ENCODE data around the gene SEL1L3. TPM values are rescaled to one million over a fixed set of nuclear protein-coding genes. Genes with fewer than 3 reads are reported as not detected.

Gene SEL1L3
- polyA plus RNA-seq, 1 of the 3 experiments (the other 2 are of a cell fraction) = 2.2 TPM

DNA sequence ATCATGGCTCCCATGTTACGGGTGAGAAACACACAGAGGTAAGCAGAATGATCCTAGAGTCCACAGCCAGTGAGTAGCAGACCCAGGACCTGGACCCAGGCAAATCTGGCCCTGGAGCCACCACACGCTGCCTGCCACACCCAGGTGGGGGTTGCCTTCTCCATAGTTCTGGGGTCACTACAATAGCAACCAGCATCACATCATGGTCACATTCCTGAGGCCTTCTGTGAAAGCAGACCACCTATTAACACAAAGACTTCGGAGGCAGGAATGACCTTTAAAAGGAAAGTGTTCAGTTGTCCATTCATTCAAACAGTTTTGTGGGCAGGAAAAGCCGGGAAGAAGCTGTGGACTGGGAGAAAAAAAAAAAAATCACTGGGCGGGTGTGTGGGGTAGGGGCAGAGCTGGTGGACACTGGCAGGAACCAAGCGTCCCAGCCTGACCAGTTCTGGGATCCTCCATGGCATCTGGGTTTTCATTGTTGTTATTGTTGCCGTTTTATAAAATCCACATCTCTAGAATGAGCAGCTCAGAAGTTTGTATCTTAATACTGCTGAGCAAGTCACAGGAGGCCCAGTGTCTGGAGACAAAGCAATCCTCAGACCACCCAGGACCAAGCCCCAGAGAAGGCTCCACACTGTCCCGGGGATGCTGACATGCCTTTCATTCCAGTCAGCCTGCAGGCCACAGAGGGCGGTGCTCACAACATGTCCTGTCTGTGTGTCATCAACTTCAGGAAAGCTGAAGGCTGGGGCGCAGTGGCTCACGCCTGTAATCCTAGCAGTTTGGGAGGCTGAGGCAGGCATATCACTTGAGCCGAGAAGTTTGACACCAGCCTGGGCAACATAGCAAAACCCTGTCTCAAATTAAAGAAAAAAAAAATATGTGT lies 67.0 kb downstream of the SEL1L3 start:
- peak overlapping the region; percentile 35; the same call in 1 of the 2 replicates for H3K4me2 ChIP-seq
- peak overlapping the region; percentile 52; the same call in 1 of the 2 replicates for H2AFZ ChIP-seq (ENCODE audit: low read depth)
- CTCF ChIA-PET = interaction anchor here (0.7 kb wide), 1 partner anchor 356 kb away, joined by 3 read pairs; no protein-coding TSS in a partner anchor
- no peak for DNase-seq
- no peaks in the 10 kb centered on the region for H3K27me3 ChIP-seq (ENCODE audit: insufficient read depth)
- H3K4me3 ChIP-seq (ENCODE audit: low read depth in 2 of 2, low read length in 1 of 2) = no peak overlapping the region
- H4K20me1 ChIP-seq (ENCODE audit: insufficient read depth) = no peaks in the 10 kb centered on the region
- H3K4me1 ChIP-seq (ENCODE audit: control insufficient read depth in 1 of 2, insufficient read depth in 2 of 2, low read depth in 1 of 2, low read length in 1 of 2) = peaks cover 0 to 16% of the 10 kb centered on the region in 2 experiments; a peak in 2 of 4 replicates
- no peaks in the 10 kb centered on the region for H3F3A ChIP-seq (replicated peaks; ENCODE audit: insufficient read depth)
- H3K9me2 ChIP-seq = no peaks in the 10 kb centered on the region
- POLR2A ChIA-PET = no interaction called here
- H3K9me3 ChIP-seq = no peaks in the 10 kb centered on the region
- H3K79me2 ChIP-seq (ENCODE audit: insufficient read depth) = no peaks in the 10 kb centered on the region
- WGBS (ENCODE audit: low lambda C conversion rate) = 58% methylated on average over 11 of the region's 12 CpGs
- H3K9ac ChIP-seq = peak overlapping the region; percentile 39
- H3K36me3 ChIP-seq (replicated peaks in 1 of 2; ENCODE audit: control insufficient read depth in 1 of 2, insufficient read depth in 2 of 2, low read length in 1 of 2) = no peaks in the 10 kb centered on the region
- peak; percentile 33; the same call in 1 of the 2 replicates for TF ChIP-seq TCF12 (IDR thresholded peaks at IDR 0.05)
- 0 out of 2 replicates have a peak, but pooled peaks have one; percentile 14 for TF ChIP-seq JUND (IDR thresholded peaks at IDR 0.05)
- TF ChIP-seq, protein P1, sequence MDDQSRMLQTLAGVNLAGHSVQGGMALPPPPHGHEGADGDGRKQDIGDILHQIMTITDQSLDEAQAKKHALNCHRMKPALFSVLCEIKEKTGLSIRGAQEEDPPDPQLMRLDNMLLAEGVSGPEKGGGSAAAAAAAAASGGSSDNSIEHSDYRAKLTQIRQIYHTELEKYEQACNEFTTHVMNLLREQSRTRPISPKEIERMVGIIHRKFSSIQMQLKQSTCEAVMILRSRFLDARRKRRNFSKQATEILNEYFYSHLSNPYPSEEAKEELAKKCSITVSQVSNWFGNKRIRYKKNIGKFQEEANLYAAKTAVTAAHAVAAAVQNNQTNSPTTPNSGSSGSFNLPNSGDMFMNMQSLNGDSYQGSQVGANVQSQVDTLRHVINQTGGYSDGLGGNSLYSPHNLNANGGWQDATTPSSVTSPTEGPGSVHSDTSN (IDR thresholded peaks at IDR 0.05) = peak; percentile 41; the same call in 1 of the 2 replicates
- TF ChIP-seq FOSL2 (IDR thresholded peaks at IDR 0.05; ENCODE audit: borderline replicate concordance, low read depth) = peak; percentile 38; the same call in 1 of the 2 replicates
- 0 out of 2 replicates have a peak, but pooled peaks have one; percentile 34 for TF ChIP-seq TEAD4 (IDR thresholded peaks at IDR 0.05; ENCODE audit: borderline replicate concordance, insufficient read depth)
- TF ChIP-seq SMC3 (IDR thresholded peaks at IDR 0.05; ENCODE audit: low read depth, low read length) = no peak
- TF ChIP-seq ELF1 (IDR thresholded peaks at IDR 0.05) = no peak
- peak overlapping the region in 1 of 2 experiments; percentile 67; a peak in 2 of 4 replicates for H3K27ac ChIP-seq (ENCODE audit: low read depth in 2 of 2, low read length in 1 of 2)

DNA sequence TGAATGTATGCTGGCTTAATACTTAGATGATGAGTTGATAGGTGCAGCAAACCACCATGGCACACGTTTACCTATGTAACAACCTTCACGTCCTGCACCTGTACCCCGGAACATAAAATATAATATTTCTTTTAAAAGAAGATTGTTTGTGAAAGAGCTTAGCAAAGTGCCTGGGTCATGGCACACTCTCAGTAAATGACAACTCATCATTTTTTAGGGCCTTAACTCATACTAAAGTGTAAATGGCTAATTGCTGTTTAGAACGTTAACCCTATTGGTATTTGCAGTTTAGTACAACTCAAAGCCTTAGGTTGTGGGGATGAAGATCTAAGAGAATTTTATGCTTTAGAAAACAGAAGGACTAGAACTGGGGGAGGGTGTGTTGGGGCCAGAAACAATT lies 67.7 kb downstream of the SEL1L3 start:
- CTCF ChIA-PET = interaction anchor here (0.7 kb wide), 1 partner anchor 355 kb away, joined by 3 read pairs; no protein-coding TSS in a partner anchor
- H2AFZ ChIP-seq (ENCODE audit: low read depth) = no peak overlapping the region

More for the DNA sequence above, 67.7 kb downstream of the SEL1L3 start:
- TF ChIP-seq TCF12 (IDR thresholded peaks at IDR 0.05) (no peak), EZH2phosphoT487 (IDR thresholded peaks at IDR 0.05; ENCODE audit: borderline replicate concordance, low read depth) (no peak), MXI1 (IDR thresholded peaks at IDR 0.05; ENCODE audit: low read depth, low read length) (no peak), ELF1 (IDR thresholded peaks at IDR 0.05) (no peak), GATA2 (CRISPR knock-in tag; IDR thresholded peaks at IDR 0.05) (no peak), EP300 (IDR thresholded peaks at IDR 0.05; ENCODE audit: borderline replicate concordance in 1 of 2, low read depth in 1 of 2, low read length in 1 of 2) (no peak)
- TF ChIP-seq, protein P2, sequence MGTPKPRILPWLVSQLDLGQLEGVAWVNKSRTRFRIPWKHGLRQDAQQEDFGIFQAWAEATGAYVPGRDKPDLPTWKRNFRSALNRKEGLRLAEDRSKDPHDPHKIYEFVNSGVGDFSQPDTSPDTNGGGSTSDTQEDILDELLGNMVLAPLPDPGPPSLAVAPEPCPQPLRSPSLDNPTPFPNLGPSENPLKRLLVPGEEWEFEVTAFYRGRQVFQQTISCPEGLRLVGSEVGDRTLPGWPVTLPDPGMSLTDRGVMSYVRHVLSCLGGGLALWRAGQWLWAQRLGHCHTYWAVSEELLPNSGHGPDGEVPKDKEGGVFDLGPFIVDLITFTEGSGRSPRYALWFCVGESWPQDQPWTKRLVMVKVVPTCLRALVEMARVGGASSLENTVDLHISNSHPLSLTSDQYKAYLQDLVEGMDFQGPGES (IDR thresholded peaks at IDR 0.05; ENCODE audit: low read depth, low read length) = no peak
- TF ChIP-seq, protein P3, sequence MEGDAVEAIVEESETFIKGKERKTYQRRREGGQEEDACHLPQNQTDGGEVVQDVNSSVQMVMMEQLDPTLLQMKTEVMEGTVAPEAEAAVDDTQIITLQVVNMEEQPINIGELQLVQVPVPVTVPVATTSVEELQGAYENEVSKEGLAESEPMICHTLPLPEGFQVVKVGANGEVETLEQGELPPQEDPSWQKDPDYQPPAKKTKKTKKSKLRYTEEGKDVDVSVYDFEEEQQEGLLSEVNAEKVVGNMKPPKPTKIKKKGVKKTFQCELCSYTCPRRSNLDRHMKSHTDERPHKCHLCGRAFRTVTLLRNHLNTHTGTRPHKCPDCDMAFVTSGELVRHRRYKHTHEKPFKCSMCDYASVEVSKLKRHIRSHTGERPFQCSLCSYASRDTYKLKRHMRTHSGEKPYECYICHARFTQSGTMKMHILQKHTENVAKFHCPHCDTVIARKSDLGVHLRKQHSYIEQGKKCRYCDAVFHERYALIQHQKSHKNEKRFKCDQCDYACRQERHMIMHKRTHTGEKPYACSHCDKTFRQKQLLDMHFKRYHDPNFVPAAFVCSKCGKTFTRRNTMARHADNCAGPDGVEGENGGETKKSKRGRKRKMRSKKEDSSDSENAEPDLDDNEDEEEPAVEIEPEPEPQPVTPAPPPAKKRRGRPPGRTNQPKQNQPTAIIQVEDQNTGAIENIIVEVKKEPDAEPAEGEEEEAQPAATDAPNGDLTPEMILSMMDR (IDR thresholded peaks at IDR 0.05) = no peak
- TF ChIP-seq, protein P1 (IDR thresholded peaks at IDR 0.05) = no peak
- H3K9ac ChIP-seq = no peak overlapping the region; the same call in 1 of the 2 replicates
- H3K4me2 ChIP-seq = peak overlapping the region; percentile 35; the same call in 1 of the 2 replicates
- H3K36me3 ChIP-seq (replicated peaks in 1 of 2; ENCODE audit: control insufficient read depth in 1 of 2, insufficient read depth in 2 of 2, low read length in 1 of 2) = no peaks in the 10 kb centered on the region
- H3K4me1 ChIP-seq (ENCODE audit: control insufficient read depth in 1 of 2, insufficient read depth in 2 of 2, low read depth in 1 of 2, low read length in 1 of 2) = peaks cover 0 to 16% of the 10 kb centered on the region in 2 experiments; a peak in 2 of 4 replicates
- WGBS (ENCODE audit: low lambda C conversion rate) = 93% methylated on average over 4 of the region's 4 CpGs
- no peaks in the 10 kb centered on the region for H3F3A ChIP-seq (replicated peaks; ENCODE audit: insufficient read depth)
- POLR2A ChIA-PET = no interaction called here
- H3K9me2 ChIP-seq = no peaks in the 10 kb centered on the region
- no peaks in the 10 kb centered on the region for H3K27me3 ChIP-seq (ENCODE audit: insufficient read depth)
- H3K79me2 ChIP-seq (ENCODE audit: insufficient read depth) = no peaks in the 10 kb centered on the region
- peak overlapping the region in 1 of 2 experiments; percentile 67; a peak in 1 of 4 replicates for H3K27ac ChIP-seq (ENCODE audit: low read depth in 2 of 2, low read length in 1 of 2)
- H3K9me3 ChIP-seq = no peaks in the 10 kb centered on the region
- no peak for DNase-seq
- H4K20me1 ChIP-seq (ENCODE audit: insufficient read depth) = no peaks in the 10 kb centered on the region
- H3K4me3 ChIP-seq (ENCODE audit: low read depth in 2 of 2, low read length in 1 of 2) = no peak overlapping the region
